K562 (cell line): ENCODE results near the gene PRCC. TPM values are rescaled to one million over a fixed set of nuclear protein-coding genes. Genes with fewer than 3 reads are reported as not detected.
A peak's percentile ranks its signal among the peaks of the same experiment; 100 is the strongest.

ENCODE experiments used
- DACH1 ChIP-seq: fragments of 450-650 bp; IDR thresholded peaks from 2 replicates; pipeline ENCODE4 v1.6.1; 2018; ENCODE audit not compliant: partially characterized antibody
- EWSR1 ChIP-seq: fragments of 450-650 bp; IDR thresholded peaks from 2 replicates; pipeline ENCODE4 v1.6.1; 2018; ENCODE audit warnings: borderline replicate concordance, mild to moderate bottlenecking, low read depth, moderate library complexity; ENCODE audit not compliant: partially characterized antibody
- GTF2F1 ChIP-seq: IDR thresholded peaks from 2 replicates; pipeline ENCODE4 v1.6.1; 2011; ENCODE audit warnings: low read depth, low read length, improper control_type of control experiment
- KDM4B ChIP-seq, 2 experiments: fragments of 450-650 bp in 1 of 2; sonication (generic) in 1 of 2; IDR thresholded peaks; 2 replicates each; pipeline ENCODE4 v1.6.1; 2016 to 2017; ENCODE audit warnings: borderline replicate concordance in 2 of 2, antibody characterized with exemption in 1 of 2, low read depth in 1 of 2, mild to moderate bottlenecking in 1 of 2
- SAFB2 ChIP-seq: fragments of 200-400 bp; formaldehyde crosslinking; IDR thresholded peaks from 2 replicates; pipeline ENCODE4 v1.6.1; 2018; ENCODE audit warnings: borderline replicate concordance, low read length, low read depth, moderate library complexity; ENCODE audit not compliant: severe bottlenecking
- SIN3A ChIP-seq, 2 experiments: fragments of 150-350 bp in 1 of 2; IDR thresholded peaks; 2 replicates each; pipeline ENCODE4 v1.6.1; 2011 to 2016; ENCODE audit warnings: borderline replicate concordance in 2 of 2, low read depth in 2 of 2, low read length in 2 of 2, mild to moderate bottlenecking in 2 of 2, moderate library complexity in 2 of 2; ENCODE audit not compliant: control insufficient read depth in 1 of 2
- ZNF121 ChIP-seq: sonication (generic); formaldehyde crosslinking; conservative IDR thresholded peaks from 2 replicates; pipeline ENCODE4 v1.8.0; 2022; ENCODE audit warnings: missing genetic modification reagents
- ZNF589 ChIP-seq: fragments of 200-800 bp; sonication (Bioruptor generic); IDR thresholded peaks from 2 replicates; pipeline ENCODE4 v1.6.1; 2016; ENCODE audit warnings: low read depth, missing genetic modification characterization, missing compliant biosample characterization
- ZNF75A ChIP-seq: fragments of 450-650 bp; formaldehyde crosslinking; IDR thresholded peaks from 2 replicates; pipeline ENCODE4 v1.4.0; 2020; ENCODE audit warnings: mild to moderate bottlenecking
- polyA plus RNA-seq, 8 experiments: library from polyadenylated mRNA; depleted of rRNA in 4 of 8; stranded (reverse) in 5 of 8; unstranded in 3 of 8; fragments of >200 nt; fragmentation: Nextera tagmentation in 2 of 8; fragmentation: Illumina TruSeq in 1 of 8; extraction: Ambion mirVana in 2 of 8; extraction: Trizol in 1 of 8; gene quantifications; 2 replicates each; pipeline versions ENCODE4 v1.2.1 to v1.2.3, GENCODE V29; 2011 to 2014; ENCODE audit warnings: inconsistent platforms in 1 of 8, missing spikeins in 1 of 8
- total RNA-seq, 7 experiments: library from RNA; depleted of rRNA in 6 of 7; stranded (reverse); fragments of >200 nt in 6 of 7; fragmentation: Illumina TruSeq in 2 of 7; extraction: Trizol in 2 of 7; gene quantifications; 2 replicates each; pipeline versions ENCODE4 v1.2.1 to v1.2.3, GENCODE V29; 2011 to 2021; ENCODE audit warnings: low replicate concordance in 1 of 7
- TF ChIP-seq, protein P1 (sequence below): fragments of 250-450 bp; sonication (Bioruptor Pico); IDR thresholded peaks from 2 replicates; pipeline ENCODE4 v1.9.0; 2021; ENCODE audit warnings: mild to moderate bottlenecking, inconsistent platforms
- TF ChIP-seq, protein P2 (sequence below), 2 experiments: IDR thresholded peaks in 1 of 2; conservative IDR thresholded peaks in 1 of 2; 2 replicates each; pipeline ENCODE4 v1.6.1; 2016; ENCODE audit warnings: low read depth in 2 of 2, mild to moderate bottlenecking in 1 of 2, missing compliant biosample characterization in 1 of 2, missing genetic modification characterization in 1 of 2, moderate library complexity in 1 of 2
- TF ChIP-seq, protein P3 (sequence below): sonication (generic); formaldehyde crosslinking; IDR thresholded peaks from 2 replicates; pipeline ENCODE4 v1.8.1; 2023; ENCODE audit warnings: mild to moderate bottlenecking, missing genetic modification reagents
- TF ChIP-seq, protein P4 (sequence below), 2 experiments: fragments of 150-350 bp in 1 of 2; IDR thresholded peaks; 2 replicates each; pipeline ENCODE4 v1.6.1; 2012 to 2016; ENCODE audit warnings: low read depth in 2 of 2, low read length in 2 of 2, mild to moderate bottlenecking in 1 of 2, moderate library complexity in 1 of 2

PRCC gene
- total and polyA plus RNA-seq, 9 of the 15 experiments (the other 6 are each of a cell fraction or from before 2014, with no cell fraction given) = 23.9 to 201 (median 41.1) TPM

DNA sequence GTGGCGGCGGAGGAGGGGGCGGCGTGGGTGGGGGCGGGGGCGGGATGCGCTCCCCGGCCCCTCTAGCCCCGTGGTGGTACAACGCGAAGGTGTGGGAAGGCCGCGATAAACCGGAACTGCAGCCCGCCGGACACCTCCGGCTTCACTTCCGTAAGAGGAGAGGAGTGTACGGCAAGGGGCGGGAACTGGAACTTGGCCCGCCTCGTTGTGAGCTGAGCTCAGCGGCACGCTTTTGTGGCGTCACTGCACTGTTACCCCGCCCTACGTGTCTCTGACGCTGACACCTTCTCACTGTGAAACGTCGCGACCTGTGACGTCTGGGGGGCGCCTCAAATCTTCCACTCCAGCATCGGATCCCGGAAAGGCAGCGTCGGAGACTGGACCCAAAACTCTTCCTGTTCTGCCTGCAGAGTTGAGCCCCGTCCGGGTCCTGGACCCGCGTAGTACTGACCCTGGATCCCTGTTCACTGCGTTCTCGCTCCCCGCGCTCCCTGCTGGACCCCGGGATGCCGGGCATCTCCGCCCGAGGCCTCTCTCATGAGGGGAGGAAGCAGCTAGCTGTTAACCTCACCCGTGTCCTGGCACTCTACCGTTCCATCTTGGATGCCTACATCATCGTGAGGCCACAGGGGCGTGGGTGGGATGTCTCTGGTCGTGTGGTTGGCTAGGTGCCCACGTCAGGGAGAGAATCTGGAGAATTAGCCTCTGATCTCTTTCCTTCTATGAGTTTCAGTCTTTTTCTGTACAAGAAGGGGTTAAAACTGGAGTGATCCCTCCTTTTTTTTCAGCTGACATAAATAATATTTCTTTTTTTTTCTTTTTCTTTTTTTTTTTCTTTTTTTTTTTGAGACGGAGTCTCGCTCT lies 38.5 kb upstream of the PRCC start, which contains the start of gene ISG20L2 (continued):
- no peak for TF ChIP-seq EWSR1
- TF ChIP-seq, protein P1, sequence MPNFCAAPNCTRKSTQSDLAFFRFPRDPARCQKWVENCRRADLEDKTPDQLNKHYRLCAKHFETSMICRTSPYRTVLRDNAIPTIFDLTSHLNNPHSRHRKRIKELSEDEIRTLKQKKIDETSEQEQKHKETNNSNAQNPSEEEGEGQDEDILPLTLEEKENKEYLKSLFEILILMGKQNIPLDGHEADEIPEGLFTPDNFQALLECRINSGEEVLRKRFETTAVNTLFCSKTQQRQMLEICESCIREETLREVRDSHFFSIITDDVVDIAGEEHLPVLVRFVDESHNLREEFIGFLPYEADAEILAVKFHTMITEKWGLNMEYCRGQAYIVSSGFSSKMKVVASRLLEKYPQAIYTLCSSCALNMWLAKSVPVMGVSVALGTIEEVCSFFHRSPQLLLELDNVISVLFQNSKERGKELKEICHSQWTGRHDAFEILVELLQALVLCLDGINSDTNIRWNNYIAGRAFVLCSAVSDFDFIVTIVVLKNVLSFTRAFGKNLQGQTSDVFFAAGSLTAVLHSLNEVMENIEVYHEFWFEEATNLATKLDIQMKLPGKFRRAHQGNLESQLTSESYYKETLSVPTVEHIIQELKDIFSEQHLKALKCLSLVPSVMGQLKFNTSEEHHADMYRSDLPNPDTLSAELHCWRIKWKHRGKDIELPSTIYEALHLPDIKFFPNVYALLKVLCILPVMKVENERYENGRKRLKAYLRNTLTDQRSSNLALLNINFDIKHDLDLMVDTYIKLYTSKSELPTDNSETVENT (CRISPR knock-in tag) = no peak
- TF ChIP-seq, protein P2, sequence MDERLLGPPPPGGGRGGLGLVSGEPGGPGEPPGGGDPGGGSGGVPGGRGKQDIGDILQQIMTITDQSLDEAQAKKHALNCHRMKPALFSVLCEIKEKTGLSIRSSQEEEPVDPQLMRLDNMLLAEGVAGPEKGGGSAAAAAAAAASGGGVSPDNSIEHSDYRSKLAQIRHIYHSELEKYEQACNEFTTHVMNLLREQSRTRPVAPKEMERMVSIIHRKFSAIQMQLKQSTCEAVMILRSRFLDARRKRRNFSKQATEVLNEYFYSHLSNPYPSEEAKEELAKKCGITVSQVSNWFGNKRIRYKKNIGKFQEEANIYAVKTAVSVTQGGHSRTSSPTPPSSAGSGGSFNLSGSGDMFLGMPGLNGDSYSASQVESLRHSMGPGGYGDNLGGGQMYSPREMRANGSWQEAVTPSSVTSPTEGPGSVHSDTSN (CRISPR knock-in tag; IDR thresholded peaks at IDR 0.05; ENCODE audit: low read depth) = no peak
- TF ChIP-seq, protein P2 (tag; conservative IDR thresholded peaks at IDR 0.05; ENCODE audit: low read depth) = no peak; the same call in 1 of the 2 replicates
- TF ChIP-seq KDM4B (IDR thresholded peaks at IDR 0.05; ENCODE audit: borderline replicate concordance in 2 of 2, low read depth in 1 of 2) = peak in 1 of 2 experiments; percentile 72; a peak in 1 of 4 replicates
- TF ChIP-seq SIN3A (IDR thresholded peaks at IDR 0.05; ENCODE audit: borderline replicate concordance in 2 of 2, control insufficient read depth in 1 of 2, low read depth in 2 of 2, low read length in 2 of 2) = peak in 1 of 2 experiments; percentile 59; a peak in 1 of 4 replicates
- no peak; the same call in 1 of the 2 replicates for TF ChIP-seq ZNF589
- 0 out of 2 replicates have a peak, but pooled peaks have one; percentile 55 for TF ChIP-seq GTF2F1
- no peak for TF ChIP-seq SAFB2
- TF ChIP-seq ZNF121 (CRISPR knock-in tag) = no peak
- TF ChIP-seq DACH1 = no peak
- TF ChIP-seq, protein P3, sequence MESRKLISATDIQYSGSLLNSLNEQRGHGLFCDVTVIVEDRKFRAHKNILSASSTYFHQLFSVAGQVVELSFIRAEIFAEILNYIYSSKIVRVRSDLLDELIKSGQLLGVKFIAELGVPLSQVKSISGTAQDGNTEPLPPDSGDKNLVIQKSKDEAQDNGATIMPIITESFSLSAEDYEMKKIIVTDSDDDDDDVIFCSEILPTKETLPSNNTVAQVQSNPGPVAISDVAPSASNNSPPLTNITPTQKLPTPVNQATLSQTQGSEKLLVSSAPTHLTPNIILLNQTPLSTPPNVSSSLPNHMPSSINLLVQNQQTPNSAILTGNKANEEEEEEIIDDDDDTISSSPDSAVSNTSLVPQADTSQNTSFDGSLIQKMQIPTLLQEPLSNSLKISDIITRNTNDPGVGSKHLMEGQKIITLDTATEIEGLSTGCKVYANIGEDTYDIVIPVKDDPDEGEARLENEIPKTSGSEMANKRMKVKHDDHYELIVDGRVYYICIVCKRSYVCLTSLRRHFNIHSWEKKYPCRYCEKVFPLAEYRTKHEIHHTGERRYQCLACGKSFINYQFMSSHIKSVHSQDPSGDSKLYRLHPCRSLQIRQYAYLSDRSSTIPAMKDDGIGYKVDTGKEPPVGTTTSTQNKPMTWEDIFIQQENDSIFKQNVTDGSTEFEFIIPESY = no peak
- TF ChIP-seq, protein P4, sequence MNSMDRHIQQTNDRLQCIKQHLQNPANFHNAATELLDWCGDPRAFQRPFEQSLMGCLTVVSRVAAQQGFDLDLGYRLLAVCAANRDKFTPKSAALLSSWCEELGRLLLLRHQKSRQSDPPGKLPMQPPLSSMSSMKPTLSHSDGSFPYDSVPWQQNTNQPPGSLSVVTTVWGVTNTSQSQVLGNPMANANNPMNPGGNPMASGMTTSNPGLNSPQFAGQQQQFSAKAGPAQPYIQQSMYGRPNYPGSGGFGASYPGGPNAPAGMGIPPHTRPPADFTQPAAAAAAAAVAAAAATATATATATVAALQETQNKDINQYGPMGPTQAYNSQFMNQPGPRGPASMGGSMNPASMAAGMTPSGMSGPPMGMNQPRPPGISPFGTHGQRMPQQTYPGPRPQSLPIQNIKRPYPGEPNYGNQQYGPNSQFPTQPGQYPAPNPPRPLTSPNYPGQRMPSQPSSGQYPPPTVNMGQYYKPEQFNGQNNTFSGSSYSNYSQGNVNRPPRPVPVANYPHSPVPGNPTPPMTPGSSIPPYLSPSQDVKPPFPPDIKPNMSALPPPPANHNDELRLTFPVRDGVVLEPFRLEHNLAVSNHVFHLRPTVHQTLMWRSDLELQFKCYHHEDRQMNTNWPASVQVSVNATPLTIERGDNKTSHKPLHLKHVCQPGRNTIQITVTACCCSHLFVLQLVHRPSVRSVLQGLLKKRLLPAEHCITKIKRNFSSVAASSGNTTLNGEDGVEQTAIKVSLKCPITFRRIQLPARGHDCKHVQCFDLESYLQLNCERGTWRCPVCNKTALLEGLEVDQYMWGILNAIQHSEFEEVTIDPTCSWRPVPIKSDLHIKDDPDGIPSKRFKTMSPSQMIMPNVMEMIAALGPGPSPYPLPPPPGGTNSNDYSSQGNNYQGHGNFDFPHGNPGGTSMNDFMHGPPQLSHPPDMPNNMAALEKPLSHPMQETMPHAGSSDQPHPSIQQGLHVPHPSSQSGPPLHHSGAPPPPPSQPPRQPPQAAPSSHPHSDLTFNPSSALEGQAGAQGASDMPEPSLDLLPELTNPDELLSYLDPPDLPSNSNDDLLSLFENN (IDR thresholded peaks at IDR 0.05; ENCODE audit: low read depth in 2 of 2, low read length in 2 of 2) = no peak
- no peak for TF ChIP-seq ZNF75A (CRISPR knock-in tag)
